Ishikawa (cell line): ENCODE data around the gene STK38L.

Experiments
- CEBPB ChIP-seq: IDR thresholded peaks from 2 replicates; pipeline ENCODE4 v1.6.1; 2012
- CREB1 ChIP-seq: IDR thresholded peaks from 2 replicates; pipeline ENCODE4 v1.6.1; 2012; ENCODE audit warnings: low read depth
- EP300 ChIP-seq: IDR thresholded peaks from 2 replicates; pipeline ENCODE4 v1.6.1; 2012; ENCODE audit warnings: borderline replicate concordance
- FOXM1 ChIP-seq: IDR thresholded peaks from 2 replicates; pipeline ENCODE4 v1.6.1; 2012; ENCODE audit warnings: low read depth, borderline replicate concordance
- MAX ChIP-seq: IDR thresholded peaks from 2 replicates; pipeline ENCODE4 v1.6.1; 2012
- NFIC ChIP-seq: IDR thresholded peaks from 2 replicates; pipeline ENCODE4 v1.6.1; 2012
- RAD21 ChIP-seq: IDR thresholded peaks from 2 replicates; pipeline ENCODE4 v1.6.1; 2012; ENCODE audit warnings: low read depth
- REST ChIP-seq: IDR thresholded peaks from 2 replicates; pipeline ENCODE4 v1.6.1; 2012; ENCODE audit warnings: low read depth, mild to moderate bottlenecking
- TAF1 ChIP-seq: IDR thresholded peaks from 2 replicates; pipeline ENCODE4 v1.6.1; 2012; ENCODE audit warnings: low read depth, mild to moderate bottlenecking
- TEAD4 ChIP-seq: IDR thresholded peaks from 2 replicates; pipeline ENCODE4 v1.6.1; 2012
- YY1 ChIP-seq: IDR thresholded peaks from 2 replicates; pipeline ENCODE4 v1.6.1; 2012; ENCODE audit warnings: low read depth
- ZBTB7A ChIP-seq: IDR thresholded peaks from 2 replicates; pipeline ENCODE4 v1.6.1; 2012; ENCODE audit warnings: low read depth

DNA sequence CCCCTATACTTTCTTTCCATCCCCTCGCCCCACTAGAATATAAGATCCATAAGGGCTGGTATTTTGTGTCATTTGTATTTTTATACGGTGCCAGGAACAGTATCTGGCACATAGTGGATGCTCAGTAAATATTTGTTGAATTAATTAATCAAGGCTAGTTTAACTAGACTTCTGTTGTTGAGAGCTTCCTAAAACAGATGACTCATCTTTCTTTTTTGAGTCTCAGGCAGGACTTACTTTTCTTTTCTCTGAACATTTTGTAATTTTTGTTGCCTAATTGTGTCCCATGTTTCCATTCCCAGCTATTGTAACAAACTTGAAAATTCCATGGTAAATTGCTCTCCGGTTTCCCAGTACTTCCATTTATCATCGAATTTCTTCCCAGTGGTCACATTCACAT is 16.7 kb downstream of the STK38L start:
- TF ChIP-seq NFIC (no peak), FOXM1 (no peak), YY1 (no peak), CEBPB (no peak), TAF1 (no peak), MAX (no peak), ZBTB7A (no peak), REST (no peak), TEAD4 (no peak), CREB1 (no peak), EP300 (no peak), RAD21 (no peak)
